ENCODE results near the gene GPR35. TPM values are rescaled to one million over a fixed set of nuclear protein-coding genes. Genes with fewer than 3 reads are reported as not detected.
A peak's percentile ranks its signal among the peaks of the same experiment; 100 is the strongest.

Gene GPR35
- total RNA-seq, 1 experiment from 2014 or later = 21.3 TPM

DNA sequence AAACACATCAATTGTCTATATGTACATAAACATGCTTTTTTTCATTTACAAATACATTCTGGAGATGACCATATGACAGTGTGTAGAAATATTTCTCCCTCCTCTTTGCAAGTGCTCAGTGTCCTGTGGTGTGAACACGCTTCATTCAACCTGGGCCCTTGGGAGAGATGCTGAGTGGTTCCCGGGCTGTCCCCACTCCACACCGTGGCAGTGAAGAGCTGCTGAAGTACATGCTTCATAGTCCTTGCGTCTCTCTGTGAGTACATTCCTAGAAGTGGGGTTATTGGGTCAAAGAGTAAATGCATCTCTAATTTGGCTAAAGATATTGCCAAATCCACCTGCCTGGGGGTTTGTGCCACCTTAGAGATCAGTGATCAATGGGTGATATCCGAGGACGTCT lies 6.5 kb upstream of the GPR35 start:
- TF ChIP-seq, protein P1, sequence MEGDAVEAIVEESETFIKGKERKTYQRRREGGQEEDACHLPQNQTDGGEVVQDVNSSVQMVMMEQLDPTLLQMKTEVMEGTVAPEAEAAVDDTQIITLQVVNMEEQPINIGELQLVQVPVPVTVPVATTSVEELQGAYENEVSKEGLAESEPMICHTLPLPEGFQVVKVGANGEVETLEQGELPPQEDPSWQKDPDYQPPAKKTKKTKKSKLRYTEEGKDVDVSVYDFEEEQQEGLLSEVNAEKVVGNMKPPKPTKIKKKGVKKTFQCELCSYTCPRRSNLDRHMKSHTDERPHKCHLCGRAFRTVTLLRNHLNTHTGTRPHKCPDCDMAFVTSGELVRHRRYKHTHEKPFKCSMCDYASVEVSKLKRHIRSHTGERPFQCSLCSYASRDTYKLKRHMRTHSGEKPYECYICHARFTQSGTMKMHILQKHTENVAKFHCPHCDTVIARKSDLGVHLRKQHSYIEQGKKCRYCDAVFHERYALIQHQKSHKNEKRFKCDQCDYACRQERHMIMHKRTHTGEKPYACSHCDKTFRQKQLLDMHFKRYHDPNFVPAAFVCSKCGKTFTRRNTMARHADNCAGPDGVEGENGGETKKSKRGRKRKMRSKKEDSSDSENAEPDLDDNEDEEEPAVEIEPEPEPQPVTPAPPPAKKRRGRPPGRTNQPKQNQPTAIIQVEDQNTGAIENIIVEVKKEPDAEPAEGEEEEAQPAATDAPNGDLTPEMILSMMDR (IDR thresholded peaks at IDR 0.05; ENCODE audit: insufficient read depth in 1 of 2, low read depth in 1 of 2, low read length in 1 of 2, severe bottlenecking in 1 of 2, unreplicated experiment in 1 of 2) = no peak
- no peak overlapping the region for H3K27ac Mint-ChIP-seq (ENCODE audit: unreplicated experiment)
- no peaks in the 10 kb centered on the region for H3K27me3 Mint-ChIP-seq (ENCODE audit: insufficient read depth, unreplicated experiment)
- peaks cover 2% of the 10 kb centered on the region for H3K36me3 ChIP-seq (ENCODE audit: control insufficient read depth, insufficient read depth, low read length)
- POLR2A ChIA-PET = no interaction called here
- H3K4me3 Mint-ChIP-seq (ENCODE audit: unreplicated experiment) = no peak overlapping the region
- peaks cover 14% of the 10 kb centered on the region for H3K36me3 Mint-ChIP-seq (ENCODE audit: insufficient read depth, unreplicated experiment)
- DNase-seq = no peak
- no peak overlapping the region for H3K4me3 ChIP-seq (ENCODE audit: low read depth, low read length)
- no peaks in the 10 kb centered on the region for H3K4me1 ChIP-seq
- BruUV-seq (replicated peaks) = no TSS peak
- H3K9me3 Mint-ChIP-seq (ENCODE audit: unreplicated experiment) = no peaks in the 10 kb centered on the region
- intact Hi-C loops (cut with micrococcal nuclease; ENCODE audit: unreplicated experiment) = no loop called here
- H3K4me1 Mint-ChIP-seq (ENCODE audit: low read depth, unreplicated experiment) = no peaks in the 10 kb centered on the region
- H3K9me3 ChIP-seq = no peaks in the 10 kb centered on the region
- CTCF ChIA-PET = no interaction called here
- no peaks in the 10 kb centered on the region for H3K27me3 ChIP-seq (replicated peaks; ENCODE audit: control insufficient read depth, insufficient read depth, low read length)

DNA sequence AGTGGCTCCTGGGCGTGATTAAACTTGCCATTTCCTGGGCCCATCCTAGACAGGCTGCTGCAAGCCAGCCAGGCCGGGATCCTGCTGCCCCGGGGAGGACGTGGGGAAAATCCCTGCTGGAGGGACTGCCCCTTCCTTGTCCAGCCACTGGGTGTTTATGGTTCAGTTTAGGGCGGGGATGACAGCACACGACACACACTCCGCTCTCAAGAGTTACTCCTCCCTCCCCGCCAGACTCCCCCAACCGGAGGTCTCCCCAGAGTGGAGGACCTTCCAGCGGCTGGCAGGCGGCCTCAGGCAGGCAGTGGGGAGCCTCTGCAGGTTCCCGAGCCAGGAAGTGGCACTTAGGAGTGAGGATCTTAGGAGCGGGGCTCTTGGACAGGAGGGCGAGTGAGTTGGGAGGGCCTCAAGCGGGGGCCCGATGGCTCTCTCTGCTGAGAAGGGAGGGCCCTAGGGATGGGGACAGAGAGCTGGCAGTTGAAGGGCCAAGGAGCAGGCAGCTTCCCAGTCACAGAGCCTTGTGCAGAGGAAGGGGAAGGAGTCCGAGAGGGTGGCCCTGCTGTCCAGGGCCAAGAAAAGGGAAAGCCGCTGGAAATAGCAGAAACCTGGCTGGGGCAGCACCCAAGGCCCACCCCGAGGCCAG lies 5.7 kb upstream of the GPR35 start:
- peak in 1 of 2 experiments; percentile 19 for DNase-seq
- Mint-ChIP-seq H3K36me3 (ENCODE audit: insufficient read depth, unreplicated experiment) (peaks cover 14% of the 10 kb centered on the region), H3K27me3 (ENCODE audit: insufficient read depth, unreplicated experiment) (no peaks in the 10 kb centered on the region), H3K4me1 (ENCODE audit: low read depth, unreplicated experiment) (no peaks in the 10 kb centered on the region), H3K27ac (ENCODE audit: unreplicated experiment) (peak overlapping the region; percentile 45), H3K9me3 (ENCODE audit: unreplicated experiment) (no peaks in the 10 kb centered on the region), H3K4me3 (ENCODE audit: unreplicated experiment) (no peak overlapping the region)
- Histone ChIP-seq H3K36me3 (ENCODE audit: control insufficient read depth, insufficient read depth, low read length) (peaks cover 2% of the 10 kb centered on the region), H3K4me3 (ENCODE audit: low read depth, low read length) (no peak overlapping the region), H3K4me1 (no peaks in the 10 kb centered on the region), H3K9me3 (no peaks in the 10 kb centered on the region), H3K27me3 (replicated peaks; ENCODE audit: control insufficient read depth, insufficient read depth, low read length) (no peaks in the 10 kb centered on the region)
- ChIA-PET CTCF (no interaction called here), POLR2A (no interaction called here)
- TF ChIP-seq, protein P1 (IDR thresholded peaks at IDR 0.05; ENCODE audit: insufficient read depth in 1 of 2, low read depth in 1 of 2, low read length in 1 of 2, severe bottlenecking in 1 of 2, unreplicated experiment in 1 of 2) = no peak
- intact Hi-C loops (cut with micrococcal nuclease; ENCODE audit: unreplicated experiment) = no loop called here
- BruUV-seq (replicated peaks) = no TSS peak

DNA sequence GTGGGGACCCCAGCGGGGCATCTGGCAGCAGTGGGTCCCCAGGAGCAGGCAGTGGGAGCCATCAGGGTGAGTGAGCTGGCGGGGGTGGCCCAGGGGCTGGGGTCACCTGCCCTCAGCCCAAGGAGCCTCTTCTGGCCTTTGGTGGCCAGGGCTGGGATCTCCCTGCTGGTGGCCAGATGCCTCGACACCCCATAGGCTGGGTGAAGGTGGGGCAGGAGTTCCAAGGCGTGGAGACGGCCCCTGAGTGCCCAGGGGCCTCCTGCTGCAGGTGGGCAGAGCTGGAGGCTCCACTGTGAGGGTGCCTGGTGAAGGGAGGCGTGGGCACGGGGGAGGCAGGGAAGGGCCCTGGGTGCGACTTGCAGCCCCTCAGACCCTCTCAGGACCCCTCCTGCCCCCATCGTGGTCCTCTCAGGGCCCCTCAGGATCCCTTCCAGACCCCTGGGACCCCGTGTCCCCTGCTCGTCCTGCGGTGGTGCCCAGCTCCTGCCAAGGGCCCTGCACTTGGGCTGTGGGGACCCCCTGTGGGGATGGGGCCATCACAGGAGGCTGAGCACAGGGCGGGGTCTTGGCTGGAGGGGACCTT lies 5.0 kb upstream of the GPR35 start:
- H3K27me3 ChIP-seq (replicated peaks; ENCODE audit: control insufficient read depth, insufficient read depth, low read length) = no peaks in the 10 kb centered on the region
- POLR2A ChIA-PET = no interaction called here
- Mint-ChIP-seq H3K36me3 (ENCODE audit: insufficient read depth, unreplicated experiment) (peaks cover 14% of the 10 kb centered on the region), H3K9me3 (ENCODE audit: unreplicated experiment) (no peaks in the 10 kb centered on the region), H3K27me3 (ENCODE audit: insufficient read depth, unreplicated experiment) (no peaks in the 10 kb centered on the region), H3K4me1 (ENCODE audit: low read depth, unreplicated experiment) (no peaks in the 10 kb centered on the region), H3K4me3 (ENCODE audit: unreplicated experiment) (no peak overlapping the region), H3K27ac (ENCODE audit: unreplicated experiment) (no peak overlapping the region)
- CTCF ChIA-PET = no interaction called here
- BruUV-seq (replicated peaks) = no TSS peak
- intact Hi-C loops (cut with micrococcal nuclease; ENCODE audit: unreplicated experiment) = no loop called here
- TF ChIP-seq, protein P1 (IDR thresholded peaks at IDR 0.05; ENCODE audit: insufficient read depth in 1 of 2, low read depth in 1 of 2, low read length in 1 of 2, severe bottlenecking in 1 of 2, unreplicated experiment in 1 of 2) = no peak
- no peak overlapping the region for H3K4me3 ChIP-seq (ENCODE audit: low read depth, low read length)
- H3K36me3 ChIP-seq (ENCODE audit: control insufficient read depth, insufficient read depth, low read length) = peaks cover 2% of the 10 kb centered on the region; the same call in 1 of the 2 replicates
- H3K4me1 ChIP-seq = no peaks in the 10 kb centered on the region
- H3K9me3 ChIP-seq = no peaks in the 10 kb centered on the region
- peak in 1 of 2 experiments; percentile 16 for DNase-seq

Measured in Caco-2 (cell line).